Kidney (tissue), 14 donors: ENCODE data around the gene NFATC4. TPM values are rescaled to one million over a fixed set of nuclear protein-coding genes. Genes with fewer than 3 reads are reported as not detected.
"Not testable (repeated sequence)": the region's sequence is repeated elsewhere in the genome, so short reads cannot be mapped to it uniquely, and the experiment has no call there.

Experiments used
- DNase-seq, 5 donors: peaks; one replicate each; pipeline ENCODE4 v3.0.0-alpha.2; 2013 to 2020
- FAIRE-seq: peaks from 2 replicates; lab custom pipeline; 2012; peaks lifted over from hg19 to GRCh38; lab: Jason Lieb, UNC
- H3K27ac ChIP-seq, 2 donors: one replicate each; pipeline ENCODE4 v1.7.0; 2013; ENCODE audit warnings: low read depth in 2 of 2, low read length in 2 of 2, inconsistent platforms in 1 of 2
- H3K27me3 ChIP-seq: one replicate; pipeline ENCODE4 v1.7.1; 2013; ENCODE audit warnings: low read length, inconsistent platforms; ENCODE audit not compliant: control insufficient read depth, insufficient read depth
- H3K36me3 ChIP-seq, 3 donors: one replicate each; pipeline versions ENCODE4 v1.7.0 to v1.7.1; 2013; ENCODE audit warnings: low read length in 3 of 3, control low read depth in 1 of 3, inconsistent platforms in 1 of 3; ENCODE audit not compliant: insufficient read depth in 3 of 3, control insufficient read depth in 2 of 3
- H3K4me1 ChIP-seq, 3 donors: one replicate each; pipeline versions ENCODE4 v1.7.0 to v1.7.1; 2013; ENCODE audit warnings: low read length in 3 of 3, inconsistent platforms in 1 of 3, low read depth in 1 of 3; ENCODE audit not compliant: control insufficient read depth in 2 of 3, insufficient read depth in 2 of 3
- H3K4me3 ChIP-seq, 3 donors: one replicate each; pipeline versions ENCODE4 v1.7.0 to v1.8.1; 2013; ENCODE audit warnings: low read length in 3 of 3, control low read depth in 1 of 3, inconsistent platforms in 1 of 3
- H3K9ac ChIP-seq, 3 donors: one replicate each; pipeline versions ENCODE4 v1.7.0 to v1.7.1; 2013; ENCODE audit warnings: low read length in 3 of 3, control low read depth in 1 of 3, inconsistent platforms in 1 of 3
- H3K9me3 ChIP-seq, 3 donors: one replicate each; pipeline versions ENCODE4 v1.7.0 to v1.7.1; 2013; ENCODE audit warnings: low read length in 3 of 3, control low read depth in 1 of 3, inconsistent platforms in 1 of 3; ENCODE audit not compliant: control insufficient read depth in 2 of 3, insufficient read depth in 1 of 3
- intact Hi-C: fragments of 100-400 bp; cut with DNase I; formaldehyde crosslinking; loops from one replicate; pipeline ENCODE4 v1.11.1; 2022
- polyA plus RNA-seq: library from polyadenylated mRNA; stranded (reverse); fragments of 350-450 nt; fragmentation: Illumina TruSeq; extraction: RNeasy Lipid Tissue Mini Kit (QIAGEN cat#74804); gene quantifications from one replicate; pipeline ENCODE4 v1.2.3, GENCODE V29; 2014; ENCODE audit warnings: low read depth, low replicate concordance; ENCODE audit not compliant: insufficient read depth
- total RNA-seq: library from RNA; stranded (reverse); fragmentation: NEBNext Ultra II Directional; extraction: Animal tissue kit (Norgen Biotek cat#: 25700); gene quantifications from one replicate; pipeline ENCODE4 v1.2.1, GENCODE V29; 2021
- TF ChIP-seq, protein P1 (sequence below): IDR thresholded peaks from 3 replicates; pipeline ENCODE4 v1.5.1; 2012; ENCODE audit warnings: mild to moderate bottlenecking, moderate library complexity, borderline replicate concordance; ENCODE audit not compliant: insufficient read depth; ENCODE audit errors: extremely low read depth
- donor health status: control.
- donor health status: control.
- donor health status: control.
- donor health status: control.
- donor health status: control.
- donor health status: DM: yes; HTN: yes; CAD: no.
- donor health status: Normal renal cell carcinoma (clear cell type).

Gene NFATC4
- total and polyA plus RNA-seq, 2 donors from 2014 or later, result 38.9 to 45.3 TPM

DNA sequence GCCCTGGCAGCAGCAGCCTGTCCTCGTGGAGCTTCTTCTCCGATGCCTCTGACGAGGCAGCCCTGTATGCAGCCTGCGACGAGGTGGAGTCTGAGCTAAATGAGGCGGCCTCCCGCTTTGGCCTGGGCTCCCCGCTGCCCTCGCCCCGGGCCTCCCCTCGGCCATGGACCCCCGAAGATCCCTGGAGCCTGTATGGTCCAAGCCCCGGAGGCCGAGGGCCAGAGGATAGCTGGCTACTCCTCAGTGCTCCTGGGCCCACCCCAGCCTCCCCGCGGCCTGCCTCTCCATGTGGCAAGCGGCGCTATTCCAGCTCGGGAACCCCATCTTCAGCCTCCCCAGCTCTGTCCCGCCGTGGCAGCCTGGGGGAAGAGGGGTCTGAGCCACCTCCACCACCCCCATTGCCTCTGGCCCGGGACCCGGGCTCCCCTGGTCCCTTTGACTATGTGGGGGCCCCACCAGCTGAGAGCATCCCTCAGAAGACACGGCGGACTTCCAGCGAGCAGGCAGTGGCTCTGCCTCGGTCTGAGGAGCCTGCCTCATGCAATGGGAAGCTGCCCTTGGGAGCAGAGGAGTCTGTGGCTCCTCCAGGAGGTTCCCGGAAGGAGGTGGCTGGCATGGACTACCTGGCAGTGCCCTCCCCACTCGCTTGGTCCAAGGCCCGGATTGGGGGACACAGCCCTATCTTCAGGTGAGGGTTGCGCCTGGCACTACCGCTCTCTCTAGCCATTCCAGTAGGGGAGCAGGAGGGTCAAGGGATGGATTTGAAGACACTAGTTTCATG lies 2.1 kb downstream of the NFATC4 start:
- no peak overlapping the region for H3K9ac ChIP-seq
- no peaks in the 10 kb centered on the region for H3K9me3 ChIP-seq
- H3K4me1 ChIP-seq, result peaks cover 3 to 12% (median 5%) of the 10 kb centered on the region in 3 donors
- H3K27ac ChIP-seq, result no peak overlapping the region
- no peaks in the 10 kb centered on the region for H3K36me3 ChIP-seq
- DNase-seq, result peak in 1 of 5 donors; percentile 77
- H3K27me3 ChIP-seq, result no peaks in the 10 kb centered on the region
- no peak overlapping the region for H3K4me3 ChIP-seq
- intact Hi-C loops, result loop anchor here (10.0 kb wide), 1 partner anchor 55 kb away; the partner anchor contains the start of genes CBLN3 and KHNYN
- TF ChIP-seq, protein P1, sequence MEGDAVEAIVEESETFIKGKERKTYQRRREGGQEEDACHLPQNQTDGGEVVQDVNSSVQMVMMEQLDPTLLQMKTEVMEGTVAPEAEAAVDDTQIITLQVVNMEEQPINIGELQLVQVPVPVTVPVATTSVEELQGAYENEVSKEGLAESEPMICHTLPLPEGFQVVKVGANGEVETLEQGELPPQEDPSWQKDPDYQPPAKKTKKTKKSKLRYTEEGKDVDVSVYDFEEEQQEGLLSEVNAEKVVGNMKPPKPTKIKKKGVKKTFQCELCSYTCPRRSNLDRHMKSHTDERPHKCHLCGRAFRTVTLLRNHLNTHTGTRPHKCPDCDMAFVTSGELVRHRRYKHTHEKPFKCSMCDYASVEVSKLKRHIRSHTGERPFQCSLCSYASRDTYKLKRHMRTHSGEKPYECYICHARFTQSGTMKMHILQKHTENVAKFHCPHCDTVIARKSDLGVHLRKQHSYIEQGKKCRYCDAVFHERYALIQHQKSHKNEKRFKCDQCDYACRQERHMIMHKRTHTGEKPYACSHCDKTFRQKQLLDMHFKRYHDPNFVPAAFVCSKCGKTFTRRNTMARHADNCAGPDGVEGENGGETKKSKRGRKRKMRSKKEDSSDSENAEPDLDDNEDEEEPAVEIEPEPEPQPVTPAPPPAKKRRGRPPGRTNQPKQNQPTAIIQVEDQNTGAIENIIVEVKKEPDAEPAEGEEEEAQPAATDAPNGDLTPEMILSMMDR, result no peak
- FAIRE-seq, result no peak

DNA sequence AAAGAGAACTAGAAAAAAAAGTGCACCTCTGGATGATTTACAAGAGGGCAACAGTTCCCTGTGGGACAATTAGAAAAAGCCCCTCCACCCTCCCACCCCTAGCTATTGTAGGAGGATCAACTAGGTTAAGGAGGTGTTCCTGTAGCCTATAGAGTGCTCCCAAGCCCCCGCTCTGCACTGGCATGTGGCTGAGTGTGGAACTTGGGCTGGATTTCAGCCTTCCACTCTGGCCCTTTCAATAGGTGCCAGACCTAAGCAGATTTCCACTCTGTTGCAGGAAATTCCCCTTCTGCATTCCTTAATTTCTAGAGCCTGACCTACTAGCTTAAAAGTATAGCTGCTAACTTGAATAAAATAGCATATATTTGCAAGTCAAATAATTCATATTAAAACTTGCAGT lies 2.8 kb downstream of the NFATC4 start:
- no peak overlapping the region for H3K9ac ChIP-seq
- no peak for FAIRE-seq
- no peaks in the 10 kb centered on the region for H3K9me3 ChIP-seq
- H3K27ac ChIP-seq, result no peak overlapping the region
- no peaks in the 10 kb centered on the region for H3K27me3 ChIP-seq
- DNase-seq, result no peak
- H3K4me3 ChIP-seq, result no peak overlapping the region
- intact Hi-C loops, result loop anchor here (10.0 kb wide), 1 partner anchor 54 kb away; the partner anchor contains the start of genes CBLN3 and KHNYN
- TF ChIP-seq, protein P1, result no peak
- no peaks in the 10 kb centered on the region for H3K36me3 ChIP-seq
- peaks cover 0 to 11% (median 5%) of the 10 kb centered on the region in 3 donors for H3K4me1 ChIP-seq

DNA sequence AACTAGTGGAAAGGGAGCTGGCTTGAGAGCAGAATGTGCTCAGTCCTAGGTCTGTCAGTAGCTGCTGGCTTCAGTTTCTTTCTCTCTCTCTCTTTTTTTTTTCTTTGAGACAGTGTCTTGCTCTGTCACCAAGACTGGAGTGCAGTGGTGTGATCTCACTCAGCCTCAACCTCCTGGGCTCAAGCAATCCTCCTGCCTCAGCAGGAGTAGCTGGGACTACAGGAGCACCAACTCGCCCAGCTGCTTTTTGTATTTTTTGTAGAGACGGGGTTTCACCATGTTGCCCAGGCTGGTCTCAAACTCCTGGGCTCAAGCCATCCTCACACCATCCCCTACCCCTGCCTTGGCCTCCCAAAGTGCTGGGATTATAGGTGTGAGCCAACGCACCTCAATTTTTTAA lies 3.6 kb downstream of the NFATC4 start:
- FAIRE-seq, H3K27ac ChIP-seq, H3K9me3 ChIP-seq, DNase-seq, H3K36me3 ChIP-seq, H3K9ac ChIP-seq, H3K4me1 ChIP-seq, H3K27me3 ChIP-seq, H3K4me3 ChIP-seq: not testable (repeated sequence)
- intact Hi-C loops, result loop anchor here (10.0 kb wide), 1 partner anchor 53 kb away; the partner anchor contains the start of genes CBLN3 and KHNYN

DNA sequence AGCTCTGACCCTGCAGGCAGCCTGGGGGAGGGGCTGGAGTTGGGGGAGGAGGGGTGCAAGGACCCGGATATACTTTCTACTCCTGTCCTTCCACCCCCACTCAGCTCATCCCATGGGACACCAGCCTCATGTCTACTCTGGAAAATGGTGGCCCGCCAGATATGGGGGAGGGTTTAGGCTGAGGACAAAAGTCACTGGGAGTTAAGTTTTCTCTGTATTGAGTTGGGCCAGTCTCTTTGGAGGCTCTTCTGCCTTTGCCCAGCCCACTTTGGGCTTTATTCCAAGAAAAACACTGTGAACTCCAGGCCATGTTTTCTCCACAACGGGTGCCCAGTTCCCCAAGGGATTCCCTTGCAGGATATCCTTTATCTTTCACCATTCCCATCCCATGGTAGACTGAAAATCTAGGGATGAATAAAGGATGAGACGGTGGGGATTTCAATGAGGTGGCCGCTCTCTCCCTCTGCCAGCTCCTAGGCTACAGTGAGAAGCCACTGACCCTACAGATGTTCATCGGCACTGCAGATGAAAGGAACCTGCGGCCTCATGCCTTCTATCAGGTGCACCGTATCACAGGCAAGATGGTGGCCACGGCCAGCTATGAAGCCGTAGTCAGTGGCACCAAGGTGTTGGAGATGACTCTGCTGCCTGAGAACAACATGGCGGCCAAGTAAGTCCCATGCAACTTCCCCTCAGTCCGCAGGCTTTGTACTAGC lies 4.9 kb downstream of the NFATC4 start:
- intact Hi-C loops, result loop anchor here (10.0 kb wide), 1 partner anchor 52 kb away; the partner anchor contains the start of genes CBLN3 and KHNYN
- FAIRE-seq (no peak), DNase-seq (peak; percentile 45 to 88 (median 74))
- Histone ChIP-seq H3K36me3 (peaks cover 0 to 2% (median 0%) of the 10 kb centered on the region in 3 donors), H3K9me3 (no peaks in the 10 kb centered on the region), H3K27me3 (no peaks in the 10 kb centered on the region), H3K4me1 (peaks cover 0 to 3% (median 0%) of the 10 kb centered on the region in 3 donors), H3K4me3 (no peak overlapping the region), H3K27ac (no peak overlapping the region), H3K9ac (no peak overlapping the region)
- TF ChIP-seq, protein P1, result no peak
